OCI-LY3 (cell line): Measurements from ENCODE around the gene MTX1.
A peak's percentile ranks its signal among the peaks of the same experiment; 100 is the strongest.
"Not testable (repeated sequence)": the region's sequence is repeated elsewhere in the genome, so short reads cannot be mapped to it uniquely, and the experiment has no call there.

Experiments used
- H2AFZ ChIP-seq: fragments of 200-600, 300-600 bp; shearing (Covaris generic); 2 replicates; pipeline ENCODE4 v1.6.0; 2014; ENCODE audit warnings: antibody characterized with exemption, low read depth, low read length
- H3K27ac ChIP-seq: fragments of 200-600, 300-600 bp; sonication (generic); 2 replicates; pipeline ENCODE4 v1.5.1; 2014; ENCODE audit warnings: mild to moderate bottlenecking, low read length, moderate library complexity, mixed read lengths
- H3K27me3 ChIP-seq: fragments of 200-600, 300-600 bp; sonication (generic); 2 replicates; pipeline ENCODE4 v1.6.1; 2014; ENCODE audit warnings: low read depth, low read length, mixed read lengths
- H3K36me3 ChIP-seq: fragments of 200-600, 300-600 bp; sonication (generic); replicated peaks from 2 replicates; pipeline ENCODE3; 2014; ENCODE audit warnings: low read depth, low read length, mixed read lengths
- H3K4me1 ChIP-seq: fragments of 300-600, 200-600 bp; sonication (generic); 2 replicates; pipeline ENCODE4 v1.6.1; 2014; ENCODE audit warnings: low read length, mixed read lengths
- H3K4me2 ChIP-seq: fragments of 200-600, 300-600 bp; sonication (generic); 2 replicates; pipeline ENCODE4 v1.6.1; 2014; ENCODE audit warnings: low read length, mixed read lengths
- H3K4me3 ChIP-seq: fragments of 300-600, 200-600 bp; sonication (generic); 2 replicates; pipeline ENCODE4 v1.5.1; 2014; ENCODE audit warnings: antibody characterized with exemption, mild to moderate bottlenecking, low read length, moderate library complexity
- H3K79me2 ChIP-seq: fragments of 300-600, 200-600 bp; shearing (Covaris generic); 2 replicates; pipeline ENCODE4 v1.6.1; 2014; ENCODE audit warnings: mild to moderate bottlenecking, low read length, mixed read lengths
- H3K9ac ChIP-seq: fragments of 300-600, 200-600 bp; shearing (Covaris generic); 2 replicates; pipeline ENCODE4 v1.6.0; 2014; ENCODE audit warnings: mild to moderate bottlenecking, low read length, moderate library complexity
- H3K9me3 ChIP-seq: fragments of 200-600, 300-600 bp; shearing (Covaris generic); 2 replicates; pipeline ENCODE4 v1.6.1; 2014; ENCODE audit warnings: low read length, mixed read lengths; ENCODE audit not compliant: insufficient read depth
- H4K20me1 ChIP-seq: fragments of 200-600, 300-600 bp; sonication (generic); 2 replicates; pipeline ENCODE4 v1.6.1; 2016; ENCODE audit warnings: low read length, mixed read lengths; ENCODE audit not compliant: insufficient read depth
- CTCF ChIP-seq: fragments of 200-600, 300-600 bp; sonication (generic); IDR thresholded peaks from 2 replicates; pipeline ENCODE4 v1.5.1; 2014; ENCODE audit warnings: antibody characterized with exemption, low read length, low read depth
- EZH2phosphoT487 ChIP-seq: fragments of 200-600 bp; shearing (Covaris generic); IDR thresholded peaks from 2 replicates; pipeline ENCODE4 v1.6.1; 2018; ENCODE audit warnings: antibody characterized with exemption, mixed run types, low read depth

The MTX1 gene

GRCh38 chr1:155191904-155192303, 16.6 kb upstream of the MTX1 start:
- Histone ChIP-seq H3K79me2 (no peaks in the 10 kb centered on the region), H3K4me1 (peaks cover 24% of the 10 kb centered on the region), H3K27ac (no peak overlapping the region), H3K27me3 (no peaks in the 10 kb centered on the region), H3K4me3 (no peak overlapping the region), H3K4me2 (no peak overlapping the region), H3K36me3 (no peaks in the 10 kb centered on the region), H3K9ac (no peak overlapping the region), H2AFZ (no peak overlapping the region), H4K20me1 (no peaks in the 10 kb centered on the region), H3K9me3 (no peaks in the 10 kb centered on the region)
- TF ChIP-seq EZH2phosphoT487 (no peak), CTCF (no peak)

- Histone ChIP-seq H3K4me2 (peak overlapping the region; percentile 94), H3K36me3 (no peaks in the 10 kb centered on the region), H3K79me2 (no peaks in the 10 kb centered on the region), H3K9me3 (no peaks in the 10 kb centered on the region), H3K4me3 (peak overlapping the region; percentile 80), H4K20me1 (no peaks in the 10 kb centered on the region), H3K9ac (peak overlapping the region; percentile 89), H3K4me1 (peaks cover 24% of the 10 kb centered on the region), H2AFZ (peak overlapping the region; percentile 95; the same call in 1 of the 2 replicates), H3K27me3 (no peaks in the 10 kb centered on the region), H3K27ac (peak overlapping the region; percentile 67)
- TF ChIP-seq EZH2phosphoT487 (no peak), CTCF (no peak)
Measured at GRCh38 chr1:155192346-155193274, 15.9 kb upstream of the MTX1 start.

- Histone ChIP-seq H3K9ac (peak overlapping the region; percentile 89), H3K79me2 (no peaks in the 10 kb centered on the region), H3K9me3 (no peaks in the 10 kb centered on the region), H3K4me1 (peaks cover 24% of the 10 kb centered on the region), H3K4me3 (peak overlapping the region; percentile 80), H3K36me3 (no peaks in the 10 kb centered on the region), H3K27me3 (no peaks in the 10 kb centered on the region), H3K27ac (peak overlapping the region; percentile 67), H3K4me2 (peak overlapping the region; percentile 94), H2AFZ (peak overlapping the region; percentile 95), H4K20me1 (no peaks in the 10 kb centered on the region)
- peak; percentile 99 for TF ChIP-seq CTCF
- no peak for TF ChIP-seq EZH2phosphoT487
Measured at GRCh38 chr1:155193275-155193990, 15.1 kb upstream of the MTX1 start.

GRCh38 chr1:155193991-155194240, 14.6 kb upstream of the MTX1 start:
- Histone ChIP-seq H3K4me1 (peaks cover 24% of the 10 kb centered on the region), H3K4me2 (peak overlapping the region; percentile 94), H2AFZ (peak overlapping the region; percentile 95; the same call in 1 of the 2 replicates), H3K9ac (peak overlapping the region; percentile 89), H3K27ac (peak overlapping the region; percentile 67), H3K4me3 (peak overlapping the region; percentile 80)
- H3K9me3 ChIP-seq, H3K79me2 ChIP-seq, H3K36me3 ChIP-seq, H4K20me1 ChIP-seq, H3K27me3 ChIP-seq: not testable (repeated sequence)
